GM18951 (cell line): Measurements from ENCODE around the gene TMEM200B.
"Not testable (repeated sequence)": the region's sequence is repeated elsewhere in the genome, so short reads cannot be mapped to it uniquely, and the experiment has no call there.

Experiments
- POLR2A ChIP-seq: IDR thresholded peaks from 4 replicates; pipeline ENCODE4 v1.6.1; 2011; ENCODE audit warnings: mild to moderate bottlenecking; ENCODE audit not compliant: insufficient read length, insufficient read depth; ENCODE audit errors: extremely low read depth
- in situ Hi-C: fragments of 300-500 bp; cut with MboI; formaldehyde crosslinking; loops from one replicate; pipeline ENCODE4 v1.12.0; 2022; ENCODE audit warnings: low sequenced_read_pairs, mixed read lengths, inconsistent platforms; ENCODE audit not compliant: unreplicated experiment

TMEM200B gene

DNA sequence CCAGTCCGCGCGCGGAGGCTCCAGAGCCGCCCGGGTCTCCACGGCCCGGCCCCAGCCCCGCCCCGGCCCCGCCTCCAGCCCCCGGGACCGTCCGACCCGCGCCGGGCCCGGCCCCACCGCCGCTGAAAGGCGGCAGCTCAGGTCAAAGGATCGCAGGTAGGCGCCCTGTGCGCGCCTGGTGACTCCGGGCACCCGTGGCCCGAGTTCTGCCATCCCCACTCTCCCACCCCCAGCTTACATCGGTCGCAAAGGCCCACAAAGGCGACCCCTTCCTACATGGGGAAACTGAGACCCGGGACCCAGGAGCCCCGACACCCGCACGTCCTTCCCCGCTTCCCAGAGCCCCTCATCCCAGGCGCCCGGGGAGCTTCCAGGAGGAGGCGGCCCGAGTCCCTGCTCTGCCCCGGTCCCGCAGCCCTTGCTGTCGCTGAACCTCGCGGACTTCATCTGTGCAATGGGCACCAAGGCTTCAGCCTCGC, at the start of gene TMEM200B:
TSS of gene TMEM200B (minus strand) at position 17 of the 479 bp plus-strand sequence. CDS start 2,075 bp downstream, outside the sequence.
- in situ Hi-C loops = no loop called here
- TF ChIP-seq POLR2A = no peak

DNA sequence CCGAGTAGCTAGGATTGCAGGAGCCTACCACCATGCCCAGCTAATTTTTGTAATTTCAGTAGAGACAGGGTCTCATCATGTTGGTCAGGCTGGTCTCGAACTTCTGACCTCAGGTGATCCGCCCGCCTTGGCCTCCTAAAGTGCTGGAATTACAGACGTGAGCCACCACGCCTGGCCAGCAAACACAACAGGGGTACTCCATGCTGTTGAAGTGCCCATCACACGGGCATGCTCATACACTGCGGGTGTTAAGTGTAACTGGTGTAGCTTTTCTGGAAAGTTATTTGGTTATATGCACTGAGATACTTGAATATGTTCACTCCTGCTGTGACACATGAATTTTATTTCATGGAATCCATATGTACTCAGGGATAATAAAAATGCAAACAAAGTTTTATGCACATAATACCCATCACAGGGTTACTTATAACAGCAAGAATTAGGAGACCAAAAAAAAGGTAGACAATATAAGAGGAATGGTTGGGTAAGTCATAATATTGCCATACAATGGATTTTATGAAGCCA, 48.8 kb upstream of the TMEM200B start:
- no peak for TF ChIP-seq POLR2A
- in situ Hi-C loops = no loop called here

- no peak for TF ChIP-seq POLR2A
- in situ Hi-C loops = no loop called here
Observed at GRCh38 chr1:29171521-29171920, 47.8 kb upstream of the TMEM200B start.

DNA sequence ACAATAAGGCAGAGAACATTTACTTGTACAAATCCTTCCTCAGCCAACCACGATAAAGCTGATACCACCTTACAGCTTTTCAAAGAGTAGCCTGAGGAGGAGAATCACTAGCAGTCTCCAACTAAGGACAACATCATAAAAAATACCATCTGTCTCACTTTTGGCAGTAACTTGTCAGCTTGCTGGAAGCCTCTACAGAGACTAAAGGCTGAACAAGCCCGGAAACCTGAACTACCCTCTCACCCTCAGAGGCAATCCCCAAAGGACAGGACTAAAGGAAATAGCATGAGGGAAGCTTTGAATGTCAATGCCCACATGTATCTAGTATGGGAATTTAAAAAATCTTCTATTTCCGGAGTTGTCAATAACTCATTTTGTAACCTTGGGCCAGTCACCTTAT, 47.4 kb upstream of the TMEM200B start:
- in situ Hi-C loops = no loop called here
- TF ChIP-seq POLR2A = no peak

DNA sequence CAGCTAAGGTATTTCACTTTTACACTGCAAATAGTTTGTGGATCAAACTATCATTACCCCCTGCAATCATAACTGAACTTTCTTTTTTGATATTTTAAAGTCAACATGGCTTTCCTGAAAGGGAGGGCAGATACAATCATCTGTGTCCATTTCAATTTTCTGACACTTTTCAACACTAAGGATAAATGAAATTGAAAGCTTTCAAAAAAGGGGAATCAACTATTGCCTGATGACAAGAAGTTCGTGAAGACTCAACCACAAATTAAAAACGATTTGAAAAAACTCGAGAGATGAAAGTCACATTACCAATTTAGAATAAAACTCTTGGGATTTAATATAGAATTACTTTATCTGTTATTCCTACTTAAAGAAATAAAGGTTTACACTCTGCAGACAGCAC, 46.3 kb upstream of the TMEM200B start:
- in situ Hi-C loops = no loop called here
- no peak for TF ChIP-seq POLR2A

DNA sequence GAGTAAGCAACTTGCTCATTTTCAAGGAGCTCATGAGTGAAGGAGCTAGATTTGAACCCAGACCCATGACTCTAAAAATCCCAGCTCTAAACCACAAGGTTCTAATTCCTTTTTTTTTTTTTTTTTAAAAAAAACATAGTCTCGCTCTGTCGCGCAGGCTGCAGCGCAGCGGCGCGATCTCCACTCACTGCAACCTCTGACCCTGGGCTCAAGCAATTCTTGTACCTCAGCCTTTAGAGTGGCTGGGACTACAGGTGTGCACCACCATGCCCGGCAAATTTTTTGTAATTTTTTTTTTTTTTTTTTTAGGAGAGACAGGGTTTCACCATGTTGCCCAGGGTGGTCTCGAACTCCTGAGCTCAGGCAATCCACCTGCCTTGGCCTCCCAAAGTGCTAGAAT, 44.2 kb upstream of the TMEM200B start:
- in situ Hi-C loops = no loop called here
- TF ChIP-seq POLR2A = no peak

DNA sequence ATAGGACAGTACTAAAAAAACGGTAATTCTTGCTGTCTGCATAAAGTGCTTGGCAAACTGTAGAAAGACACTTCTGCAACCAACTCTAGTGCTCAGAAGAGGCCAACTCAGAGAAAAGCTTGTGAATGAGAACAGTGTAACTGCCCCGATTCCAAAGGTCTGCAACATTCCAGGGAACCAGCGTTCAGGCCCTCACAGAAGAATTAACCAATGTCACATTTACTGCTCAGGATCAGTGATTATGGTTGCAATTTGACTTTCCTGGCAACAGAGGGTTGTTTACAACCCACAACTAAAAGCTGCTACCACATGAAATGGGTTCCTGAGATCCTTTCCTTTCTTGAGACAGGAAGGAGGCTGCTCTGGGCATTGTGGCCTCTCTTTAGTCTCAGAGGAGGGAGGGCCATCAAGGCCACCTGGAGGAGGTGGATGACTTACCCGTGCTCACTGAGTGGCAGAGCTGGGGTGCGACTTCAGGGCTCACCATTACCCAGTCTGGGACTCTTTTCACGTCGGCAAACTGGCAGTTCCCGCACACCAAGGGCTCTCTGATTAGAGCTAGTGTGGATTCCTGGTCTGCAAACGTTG, 42.7 kb upstream of the TMEM200B start:
- in situ Hi-C loops = no loop called here
- no peak for TF ChIP-seq POLR2A

DNA sequence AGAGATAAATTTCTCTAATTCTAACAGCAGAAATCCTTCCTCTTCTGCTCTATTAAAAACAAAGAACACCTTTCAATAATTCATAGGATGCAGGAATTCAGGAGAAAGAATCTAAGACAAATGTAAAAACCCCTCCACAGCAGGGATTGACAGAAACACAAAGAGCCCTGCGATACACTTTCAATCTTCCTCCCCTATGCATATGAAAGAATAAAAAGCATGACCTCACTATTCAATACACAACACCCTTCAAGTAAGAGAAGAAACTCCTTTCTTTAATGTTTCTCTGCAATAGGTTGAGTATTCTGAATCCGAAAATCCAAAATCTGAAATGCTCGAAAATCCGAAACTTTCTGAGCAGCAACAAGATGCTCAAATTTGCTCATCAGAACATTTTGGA, 40.9 kb upstream of the TMEM200B start:
- in situ Hi-C loops = no loop called here
- no peak for TF ChIP-seq POLR2A

DNA sequence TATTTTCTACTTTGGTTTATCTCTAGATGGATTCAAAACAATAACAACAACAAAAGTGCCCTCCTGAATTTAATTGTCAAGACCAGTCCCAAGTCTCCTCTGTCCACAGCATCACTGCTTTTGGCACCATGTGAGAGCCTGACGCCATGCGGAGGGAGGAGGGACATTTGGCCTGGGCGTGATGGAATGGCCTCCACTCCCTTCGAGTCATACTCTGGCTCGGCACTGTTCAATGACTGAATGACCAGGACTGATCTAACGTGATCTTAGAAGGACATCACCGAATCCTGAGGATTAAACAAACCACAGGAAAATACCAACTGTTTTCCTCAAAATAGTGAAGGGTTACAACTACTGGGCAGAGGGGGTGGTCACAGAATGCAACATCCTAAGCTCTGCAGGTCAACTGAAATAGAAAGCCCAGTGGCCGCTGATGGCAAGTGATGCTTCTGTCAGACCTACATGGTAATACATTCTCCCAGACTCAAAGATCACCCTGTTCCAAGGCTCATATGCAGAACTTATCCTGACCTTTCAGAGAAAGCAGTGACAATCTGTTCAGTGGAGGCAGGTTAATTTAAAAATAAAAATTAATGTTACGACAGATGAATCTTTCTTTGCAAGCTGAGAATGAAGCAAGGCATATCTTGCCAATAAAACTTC, 38.9 kb upstream of the TMEM200B start:
- in situ Hi-C loops = no loop called here
- TF ChIP-seq POLR2A = no peak

DNA sequence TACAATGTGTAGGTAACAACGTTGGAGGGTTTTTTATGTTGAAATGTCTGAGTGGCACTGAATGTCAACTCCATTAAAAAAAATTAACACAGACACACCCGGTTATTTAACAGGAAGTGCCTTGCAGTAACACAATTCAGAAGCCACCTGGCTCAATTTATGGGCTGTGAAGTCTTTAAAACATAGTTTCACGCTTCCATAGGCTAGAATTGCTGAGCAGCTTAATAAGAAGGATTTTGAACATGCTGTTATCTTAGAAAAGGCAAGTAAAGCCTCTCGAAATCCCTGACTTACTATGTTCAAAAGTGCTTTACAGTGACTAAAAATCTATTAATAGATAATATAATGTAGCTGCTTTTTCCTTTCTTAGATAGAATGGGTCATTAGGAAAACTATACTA, 38.3 kb upstream of the TMEM200B start:
- in situ Hi-C loops = no loop called here
- TF ChIP-seq POLR2A = no peak

GRCh38 chr1:29159773-29160172, 36.1 kb upstream of the TMEM200B start:
- TF ChIP-seq POLR2A = no peak
- in situ Hi-C loops = no loop called here

DNA sequence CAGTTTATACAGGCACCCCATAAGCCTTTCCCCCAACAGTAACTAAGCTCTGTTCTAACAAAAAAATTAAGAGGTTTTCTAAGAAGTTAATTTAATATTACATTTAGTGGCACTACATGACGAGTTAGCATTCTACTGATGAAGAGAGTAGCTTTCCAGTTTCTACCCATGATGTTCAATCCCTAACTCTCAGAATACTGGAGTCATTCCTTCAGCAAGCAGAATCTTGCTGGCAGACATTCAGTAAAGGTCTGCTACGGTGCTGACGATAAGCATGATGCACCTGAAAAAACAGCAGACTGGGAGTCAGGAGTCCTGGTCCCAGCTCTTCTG, 33.5 kb upstream of the TMEM200B start:
- TF ChIP-seq POLR2A = no peak
- in situ Hi-C loops = no loop called here

GRCh38 chr1:29156543-29157268, 33.0 kb upstream of the TMEM200B start:
- in situ Hi-C loops = no loop called here
- TF ChIP-seq POLR2A = no peak

DNA sequence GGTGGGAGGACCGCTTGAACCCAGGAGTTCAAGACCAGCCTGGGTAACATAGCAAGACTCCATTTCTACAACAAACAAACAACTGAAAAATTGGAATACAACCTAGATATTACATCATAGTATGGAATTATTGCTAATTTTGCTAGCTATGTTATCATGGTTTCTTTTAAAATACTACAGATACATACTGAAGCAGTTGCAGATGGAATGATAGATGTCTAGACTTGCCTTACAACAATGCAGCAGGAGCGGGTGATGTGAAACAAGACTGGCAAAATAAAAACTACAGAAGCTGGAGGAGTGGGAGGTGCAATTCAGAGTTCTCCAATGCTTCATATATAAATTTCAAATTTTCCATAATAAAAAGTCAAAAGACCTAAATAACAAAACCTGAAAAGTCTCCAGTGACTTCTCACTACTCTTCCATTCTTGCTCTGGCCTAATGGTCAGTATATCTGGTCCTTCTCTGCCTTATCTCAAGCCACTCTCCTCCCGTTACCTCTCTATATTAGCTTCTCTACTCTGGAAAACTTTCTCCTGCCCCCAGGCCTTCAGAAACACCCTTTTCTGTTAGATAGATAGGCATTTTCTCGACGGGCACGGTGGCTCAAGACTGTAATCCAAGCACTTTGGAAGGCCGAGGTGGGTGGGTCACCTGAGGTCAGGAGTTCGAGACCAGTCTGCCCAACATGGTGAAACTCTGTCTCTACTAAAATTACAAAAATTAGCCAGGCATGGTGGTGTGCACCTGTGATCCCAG, 28.5 kb upstream of the TMEM200B start:
- in situ Hi-C loops = no loop called here
- TF ChIP-seq POLR2A = no peak

DNA sequence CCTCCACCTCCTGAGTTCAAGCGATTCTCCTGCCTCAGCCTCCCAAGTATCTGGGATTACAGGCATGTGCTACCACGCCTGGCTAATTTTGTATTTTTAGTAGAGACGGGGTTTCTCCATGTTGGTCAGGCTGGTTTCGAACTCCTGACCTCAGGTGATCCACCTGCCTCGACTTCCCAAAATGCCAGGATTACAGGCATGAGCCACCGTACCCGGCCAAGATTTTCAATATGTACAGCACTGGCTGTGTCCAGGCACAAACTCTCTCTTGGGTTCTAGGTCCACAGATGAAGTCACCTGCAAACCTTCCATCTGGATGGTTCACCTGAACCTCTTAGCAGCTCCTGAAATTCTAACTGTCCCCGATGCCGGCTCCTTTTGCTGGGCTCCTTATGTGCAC, 26.6 kb upstream of the TMEM200B start:
- in situ Hi-C loops = not testable (repeated sequence)
